Skeletal muscle cell (primary cell): ENCODE measurements around the gene APBA3.

Experiments
- DNase-seq: peaks from one replicate; pipeline ENCODE4 v3.0.0-alpha.2; 2010; ENCODE audit warnings: low read depth
- H3K4me3 ChIP-seq: 2 replicates; pipeline ENCODE4 v1.5.1; 2011; ENCODE audit warnings: low read depth, mild to moderate bottlenecking, control low read depth, low read length, moderate library complexity

APBA3 gene

GRCh38 chr19:3790209-3790734 lies 28.8 kb upstream of the APBA3 start:
- no peak for DNase-seq
- no peak overlapping the region for H3K4me3 ChIP-seq

- DNase-seq: no peak
- no peak overlapping the region for H3K4me3 ChIP-seq
These were observed 27.7 kb upstream of the APBA3 start for GRCh38 chr19:3788996-3789778.

- H3K4me3 ChIP-seq: no peak within 1 kb of the TSS
- no peak for DNase-seq
These were observed 24.7 kb upstream of the APBA3 start, which contains the start of gene MATK for GRCh38 chr19:3785938-3786824. Gene MATK (minus strand): TSS chr19:3786381. CDS start chr19:3785135, 1,246 bp downstream.

- DNase-seq: no peak
- no peak overlapping the region for H3K4me3 ChIP-seq
These were observed 24.0 kb upstream of the APBA3 start for GRCh38 chr19:3785451-3785937.

GRCh38 chr19:3784607-3785450 lies 23.3 kb upstream of the APBA3 start:
- DNase-seq: no peak
- no peak overlapping the region for H3K4me3 ChIP-seq

GRCh38 chr19:3783660-3784584 lies 22.4 kb upstream of the APBA3 start:
- no peak for DNase-seq
- no peak overlapping the region for H3K4me3 ChIP-seq

- no peak for DNase-seq
- H3K4me3 ChIP-seq: no peak overlapping the region
These were observed 21.4 kb upstream of the APBA3 start for GRCh38 chr19:3782903-3783302.

GRCh38 chr19:3782330-3782729 lies 20.8 kb upstream of the APBA3 start:
- no peak overlapping the region for H3K4me3 ChIP-seq
- no peak for DNase-seq

- no peak overlapping the region for H3K4me3 ChIP-seq
- no peak for DNase-seq
These were observed 20.1 kb upstream of the APBA3 start for GRCh38 chr19:3781603-3782002.

- no peak overlapping the region for H3K4me3 ChIP-seq
- DNase-seq: no peak
These were observed 19.4 kb upstream of the APBA3 start for GRCh38 chr19:3780786-3781304.

- H3K4me3 ChIP-seq: no peak overlapping the region
- no peak for DNase-seq
These were observed 17.6 kb upstream of the APBA3 start for GRCh38 chr19:3778899-3779723.

- DNase-seq: no peak
These were observed 16.8 kb upstream of the APBA3 start for GRCh38 chr19:3778104-3778867.

GRCh38 chr19:3776479-3777040 lies 15.1 kb upstream of the APBA3 start:
- no peak overlapping the region for H3K4me3 ChIP-seq
- no peak for DNase-seq

More at GRCh38 chr19:3778104-3778867, 16.8 kb upstream of the APBA3 start:
- no peak overlapping the region for H3K4me3 ChIP-seq

GRCh38 chr19:3775831-3776230 lies 14.3 kb upstream of the APBA3 start:
- H3K4me3 ChIP-seq: no peak overlapping the region
- no peak for DNase-seq

- no peak for DNase-seq
- no peak overlapping the region for H3K4me3 ChIP-seq
These were observed 13.9 kb upstream of the APBA3 start for GRCh38 chr19:3775374-3775711.

GRCh38 chr19:3774621-3775373 lies 13.3 kb upstream of the APBA3 start:
- no peak for DNase-seq
- H3K4me3 ChIP-seq: no peak overlapping the region
